ENCODE data around the gene GBF1. TPM values are rescaled to one million over a fixed set of nuclear protein-coding genes. Genes with fewer than 3 reads are reported as not detected.
A peak's percentile ranks its signal among the peaks of the same experiment; 100 is the strongest.

Gene GBF1
- total and polyA plus RNA-seq, 2 donors from 2014 or later = 14.4 to 53.3 TPM

DNA sequence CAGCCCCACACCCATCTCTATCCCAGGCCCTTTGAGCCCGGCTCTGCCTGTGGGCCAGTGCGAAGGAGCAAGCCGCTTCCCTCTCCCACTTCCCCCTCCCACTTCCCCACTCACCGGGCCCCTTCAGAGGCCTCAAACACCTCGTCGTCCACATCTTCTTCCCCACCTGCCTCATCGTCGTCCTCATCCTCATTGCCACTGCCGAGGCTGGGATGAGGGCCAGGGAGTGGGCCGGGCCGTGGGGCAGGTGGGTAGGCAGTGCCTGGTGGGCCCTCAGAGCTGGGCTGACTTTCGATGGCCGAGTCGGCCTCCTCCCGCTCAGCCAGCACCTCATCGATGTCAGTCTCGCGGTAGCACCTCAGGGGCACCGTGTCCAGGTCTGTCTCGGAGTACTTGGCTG, 169.4 kb downstream of the GBF1 start:
- peak in 1 of 5 donors; percentile 56 for DNase-seq
- no peak for FAIRE-seq

DNA sequence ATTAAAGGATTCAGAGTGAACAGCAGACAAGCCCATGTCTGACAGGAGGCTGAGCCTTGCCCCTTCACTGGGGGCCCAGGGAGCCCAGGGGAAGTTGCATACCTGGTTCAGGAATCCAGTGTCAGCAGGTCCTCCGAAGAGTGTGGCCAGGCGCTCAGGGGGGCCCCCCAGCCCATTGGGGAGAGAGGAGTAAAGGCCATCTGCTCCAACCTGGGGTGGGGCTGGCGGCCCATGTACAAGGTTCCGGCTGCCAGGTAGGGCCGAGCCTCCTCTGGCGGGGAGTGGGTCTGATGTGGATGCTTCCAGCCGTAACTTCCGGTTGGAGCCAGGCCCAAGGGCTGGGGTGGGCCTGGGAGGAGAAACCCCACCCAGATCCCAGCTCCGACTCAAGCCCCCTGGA, 171.0 kb downstream of the GBF1 start:
- Histone ChIP-seq H3K4me3 (ENCODE audit: low read length in 3 of 3) (no peak overlapping the region), H3K9ac (ENCODE audit: low read length in 3 of 3) (no peak overlapping the region), H3K4me1 (ENCODE audit: control insufficient read depth in 2 of 3, insufficient read depth in 2 of 3, low read depth in 1 of 3, low read length in 3 of 3) (peaks cover 0 to 14% (median 6%) of the 10 kb centered on the region in 3 donors), H3K27ac (ENCODE audit: low read depth in 2 of 2, low read length in 2 of 2) (no peak overlapping the region), H3K27me3 (ENCODE audit: control insufficient read depth, insufficient read depth, low read length) (peaks cover 5% of the 10 kb centered on the region), H3K36me3 (ENCODE audit: control insufficient read depth in 2 of 3, insufficient read depth in 3 of 3, low read length in 3 of 3) (no peaks in the 10 kb centered on the region), H3K9me3 (ENCODE audit: control insufficient read depth in 2 of 3, insufficient read depth in 1 of 3, low read length in 3 of 3) (no peaks in the 10 kb centered on the region)
- intact Hi-C loops (cut with DNase I) = no loop called here
- TF ChIP-seq, protein P1, sequence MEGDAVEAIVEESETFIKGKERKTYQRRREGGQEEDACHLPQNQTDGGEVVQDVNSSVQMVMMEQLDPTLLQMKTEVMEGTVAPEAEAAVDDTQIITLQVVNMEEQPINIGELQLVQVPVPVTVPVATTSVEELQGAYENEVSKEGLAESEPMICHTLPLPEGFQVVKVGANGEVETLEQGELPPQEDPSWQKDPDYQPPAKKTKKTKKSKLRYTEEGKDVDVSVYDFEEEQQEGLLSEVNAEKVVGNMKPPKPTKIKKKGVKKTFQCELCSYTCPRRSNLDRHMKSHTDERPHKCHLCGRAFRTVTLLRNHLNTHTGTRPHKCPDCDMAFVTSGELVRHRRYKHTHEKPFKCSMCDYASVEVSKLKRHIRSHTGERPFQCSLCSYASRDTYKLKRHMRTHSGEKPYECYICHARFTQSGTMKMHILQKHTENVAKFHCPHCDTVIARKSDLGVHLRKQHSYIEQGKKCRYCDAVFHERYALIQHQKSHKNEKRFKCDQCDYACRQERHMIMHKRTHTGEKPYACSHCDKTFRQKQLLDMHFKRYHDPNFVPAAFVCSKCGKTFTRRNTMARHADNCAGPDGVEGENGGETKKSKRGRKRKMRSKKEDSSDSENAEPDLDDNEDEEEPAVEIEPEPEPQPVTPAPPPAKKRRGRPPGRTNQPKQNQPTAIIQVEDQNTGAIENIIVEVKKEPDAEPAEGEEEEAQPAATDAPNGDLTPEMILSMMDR (IDR thresholded peaks at IDR 0.05; ENCODE audit: borderline replicate concordance, extremely low read depth, insufficient read depth) = no peak
- no peak for DNase-seq
- FAIRE-seq = no peak

More for the DNA sequence above, 169.4 kb downstream of the GBF1 start:
- no peak overlapping the region for H3K4me3 ChIP-seq (ENCODE audit: low read length in 3 of 3)
- no peaks in the 10 kb centered on the region for H3K9me3 ChIP-seq (ENCODE audit: control insufficient read depth in 2 of 3, insufficient read depth in 1 of 3, low read length in 3 of 3)
- TF ChIP-seq, protein P1 (IDR thresholded peaks at IDR 0.05; ENCODE audit: borderline replicate concordance, extremely low read depth, insufficient read depth) = no peak
- intact Hi-C loops (cut with DNase I) = no loop called here
- H3K4me1 ChIP-seq (ENCODE audit: control insufficient read depth in 2 of 3, insufficient read depth in 2 of 3, low read depth in 1 of 3, low read length in 3 of 3) = peaks cover 0 to 8% (median 1%) of the 10 kb centered on the region in 3 donors
- H3K36me3 ChIP-seq (ENCODE audit: control insufficient read depth in 2 of 3, insufficient read depth in 3 of 3, low read length in 3 of 3) = no peaks in the 10 kb centered on the region
- no peak overlapping the region for H3K9ac ChIP-seq (ENCODE audit: low read length in 3 of 3)
- H3K27me3 ChIP-seq (ENCODE audit: control insufficient read depth, insufficient read depth, low read length) = peaks cover 5% of the 10 kb centered on the region
- no peak overlapping the region for H3K27ac ChIP-seq (ENCODE audit: low read depth in 2 of 2, low read length in 2 of 2)

GRCh38 chr10:102416695-102417094, 171.4 kb downstream of the GBF1 start:
- no peak for FAIRE-seq
- no peak for DNase-seq
- Histone ChIP-seq H3K4me3 (ENCODE audit: low read length in 3 of 3) (no peak overlapping the region), H3K27ac (ENCODE audit: low read depth in 2 of 2, low read length in 2 of 2) (no peak overlapping the region), H3K4me1 (ENCODE audit: control insufficient read depth in 2 of 3, insufficient read depth in 2 of 3, low read depth in 1 of 3, low read length in 3 of 3) (peaks cover 0 to 14% (median 6%) of the 10 kb centered on the region in 3 donors), H3K9me3 (ENCODE audit: control insufficient read depth in 2 of 3, insufficient read depth in 1 of 3, low read length in 3 of 3) (no peaks in the 10 kb centered on the region), H3K9ac (ENCODE audit: low read length in 3 of 3) (no peak overlapping the region), H3K36me3 (ENCODE audit: control insufficient read depth in 2 of 3, insufficient read depth in 3 of 3, low read length in 3 of 3) (no peaks in the 10 kb centered on the region), H3K27me3 (ENCODE audit: control insufficient read depth, insufficient read depth, low read length) (peaks cover 3% of the 10 kb centered on the region)
- intact Hi-C loops (cut with DNase I) = no loop called here
- TF ChIP-seq, protein P1 (IDR thresholded peaks at IDR 0.05; ENCODE audit: borderline replicate concordance, extremely low read depth, insufficient read depth) = no peak

Data from kidney (tissue), 14 donors.